Activated naive CD4-positive, alpha-beta T cell treated with anti-CD3 and anti-CD28 coated beads, Interleukin-2, amount 50 U/mL, for 16 hours (primary cell): ENCODE data around the gene TBX10.
A peak's percentile ranks its signal among the peaks of the same experiment; 100 is the strongest.
"Not testable (repeated sequence)": the region's sequence is repeated elsewhere in the genome, so short reads cannot be mapped to it uniquely, and the experiment has no call there.

Experiments
- DNase-seq: peaks from one replicate; pipeline ENCODE4 v3.0.0-alpha.2; 2020

TBX10 gene

DNA sequence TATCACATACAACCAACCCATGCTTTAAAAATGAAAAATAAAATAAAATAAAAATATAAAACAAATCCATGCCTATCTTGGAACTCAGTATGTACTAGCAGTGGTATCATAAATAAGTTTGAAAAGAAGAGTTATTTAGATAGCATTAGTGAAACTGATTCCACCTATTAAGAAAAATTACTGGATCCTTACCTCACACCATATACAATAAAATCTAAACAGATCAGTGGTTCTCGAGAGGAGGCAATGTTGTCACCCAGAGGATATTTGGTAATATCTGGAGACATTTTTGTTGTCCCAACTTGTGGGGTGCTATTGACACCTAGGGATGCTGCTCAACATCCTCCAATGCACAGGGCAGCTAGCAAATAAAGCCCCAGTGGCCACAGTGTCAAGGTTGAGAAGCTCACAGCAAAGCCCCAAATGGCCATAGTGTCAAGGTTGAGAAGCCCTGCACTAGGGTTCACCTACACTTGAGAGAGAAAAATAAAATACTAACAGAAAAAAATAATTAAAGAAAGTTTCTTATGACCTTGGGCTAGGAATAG is 42.7 kb downstream of the TBX10 start:
- DNase-seq, result no peak

DNA sequence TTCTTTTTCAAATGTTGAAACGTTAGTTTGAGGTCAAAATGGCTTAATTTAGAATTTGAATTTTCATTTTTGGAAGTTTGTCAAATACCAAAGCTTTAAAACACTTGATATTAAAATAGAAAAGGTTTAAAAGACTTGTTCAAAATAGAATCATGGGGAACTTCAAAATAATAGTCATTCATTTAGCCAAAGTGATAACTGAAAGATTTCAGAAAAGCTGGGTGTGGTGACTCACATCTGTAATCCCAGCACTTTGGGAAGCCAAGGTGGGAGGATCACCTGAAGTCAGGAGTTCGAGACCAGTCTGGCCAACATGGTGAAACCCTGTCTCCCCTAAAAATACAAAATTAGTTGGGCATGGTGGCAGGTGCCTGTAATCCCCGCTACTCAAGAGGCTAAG is 45.1 kb downstream of the TBX10 start:
- DNase-seq, result no peak

DNA sequence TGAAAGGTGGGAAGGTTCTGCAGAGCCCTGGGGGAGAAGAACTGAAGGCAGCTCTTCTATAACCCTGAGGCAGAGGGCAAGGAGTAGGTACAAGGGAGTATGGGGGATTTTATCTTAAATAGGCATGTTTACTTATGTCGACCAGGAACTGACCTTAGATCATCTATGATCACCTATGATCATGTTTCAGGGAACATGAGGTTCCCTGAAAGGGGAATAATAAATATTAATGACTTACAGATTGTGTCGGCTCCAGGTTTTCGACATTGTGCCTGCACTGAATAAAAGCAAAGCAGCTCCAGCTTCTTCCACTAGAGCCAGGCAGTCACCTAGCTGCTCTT is 46.0 kb downstream of the TBX10 start:
- DNase-seq, result no peak

DNA sequence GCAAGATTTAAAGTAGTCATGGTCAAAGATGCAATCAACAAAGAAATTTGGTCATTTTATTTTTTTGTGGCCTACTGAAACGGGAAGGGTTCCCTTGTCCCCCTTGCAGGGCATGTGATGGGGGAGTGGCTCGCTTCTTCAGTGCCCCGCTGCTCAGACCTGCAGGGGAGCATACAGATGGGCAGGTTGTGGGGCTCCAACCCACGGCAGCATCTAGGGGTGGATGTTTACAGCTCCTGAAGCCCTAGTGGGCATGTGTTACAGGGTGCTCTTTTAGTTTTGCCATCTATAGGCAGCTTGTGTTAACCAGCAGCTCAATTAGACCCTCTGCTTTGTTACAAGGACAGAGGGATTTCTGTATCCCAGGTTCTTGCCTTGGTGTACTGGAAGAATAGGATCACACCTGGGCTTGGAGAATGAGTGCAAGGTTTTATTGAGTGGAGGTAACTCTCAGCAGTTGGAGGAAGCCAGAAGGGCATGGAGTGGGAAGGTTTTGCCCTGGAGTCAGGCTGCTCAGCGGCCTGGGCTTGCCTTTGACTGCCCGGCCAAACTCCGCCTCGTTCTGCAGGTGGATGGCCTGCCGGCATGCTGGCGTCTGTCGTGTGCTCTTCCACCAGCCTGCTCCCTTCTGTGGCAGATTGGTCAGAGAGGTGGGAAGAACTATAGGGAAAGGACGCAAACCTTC is 46.5 kb downstream of the TBX10 start:
- no peak for DNase-seq

DNA sequence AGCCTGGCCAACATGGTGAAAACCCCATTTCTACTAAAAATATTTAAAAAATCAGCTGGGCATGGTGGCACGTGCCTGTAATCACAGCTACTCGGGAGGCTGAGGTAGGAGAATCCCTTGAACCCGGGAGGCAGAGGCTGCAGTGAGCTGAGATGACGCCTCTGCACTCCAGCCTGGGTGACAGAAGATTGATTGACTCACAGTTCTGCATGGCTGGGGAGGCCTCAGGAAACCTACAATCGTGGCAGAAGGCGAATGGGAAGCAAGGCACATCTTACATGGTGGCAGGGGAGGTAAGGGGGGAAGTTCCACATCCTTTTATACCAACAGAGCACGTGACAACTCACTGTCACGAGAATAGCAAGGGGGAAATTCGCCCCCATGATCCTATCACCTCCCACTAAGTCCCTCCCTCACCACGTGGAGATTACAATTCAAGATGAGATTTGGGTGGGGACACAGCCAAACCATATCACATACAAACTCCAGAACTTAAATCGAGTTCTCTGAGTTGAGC is 50.6 kb downstream of the TBX10 start:
- DNase-seq, result not testable (repeated sequence)

DNA sequence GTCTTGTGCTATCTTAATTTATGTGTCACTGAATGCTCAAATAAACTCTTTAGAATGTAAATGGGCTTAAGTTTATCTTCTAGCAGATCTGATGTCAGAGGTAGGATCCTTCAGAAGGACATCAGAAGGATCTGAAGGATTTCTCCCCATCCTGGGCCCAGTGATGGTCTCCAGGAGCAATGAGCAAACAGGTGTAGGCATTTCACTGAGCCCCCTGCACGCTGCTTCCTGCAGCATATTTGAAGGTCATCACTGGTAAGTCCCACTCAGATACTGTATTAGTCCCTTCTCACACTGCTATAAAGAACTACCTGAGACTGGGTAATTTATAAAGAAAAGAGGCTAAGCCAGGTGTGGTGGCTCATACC is 51.4 kb downstream of the TBX10 start:
- no peak for DNase-seq

DNA sequence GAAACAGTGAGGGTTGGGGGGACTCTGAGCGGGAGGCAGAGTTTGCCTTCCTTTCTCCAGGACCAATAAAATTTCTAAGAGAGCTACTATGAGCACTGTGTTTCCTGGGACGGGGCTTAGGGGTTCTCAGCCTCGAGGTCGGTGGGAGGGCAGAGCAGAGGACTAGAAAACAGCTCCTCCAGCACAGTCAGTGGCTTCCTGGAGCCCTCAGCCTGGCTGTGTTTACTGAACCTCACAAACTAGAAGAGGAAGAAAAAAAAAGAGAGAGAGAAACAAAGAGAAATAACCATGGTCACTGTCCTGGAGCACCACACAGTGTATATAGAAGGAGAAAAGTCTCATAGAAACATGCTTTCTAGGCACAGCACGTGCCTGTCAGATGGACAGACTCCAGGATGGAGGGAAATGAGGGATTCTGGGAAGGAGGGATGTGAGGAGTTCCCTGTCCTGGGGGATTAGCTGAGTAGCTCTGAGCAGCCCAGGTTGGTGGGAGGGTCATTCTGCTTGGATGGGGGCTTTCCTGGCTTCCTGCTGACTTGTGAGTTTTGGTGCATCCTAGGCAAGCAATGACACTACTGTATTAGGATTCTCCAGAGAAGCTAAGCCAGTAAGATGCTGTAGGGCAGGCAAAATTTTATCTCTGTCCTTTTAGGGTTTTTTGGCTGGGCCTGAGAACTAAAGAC is 52.9 kb downstream of the TBX10 start:
- DNase-seq, result no peak

DNA sequence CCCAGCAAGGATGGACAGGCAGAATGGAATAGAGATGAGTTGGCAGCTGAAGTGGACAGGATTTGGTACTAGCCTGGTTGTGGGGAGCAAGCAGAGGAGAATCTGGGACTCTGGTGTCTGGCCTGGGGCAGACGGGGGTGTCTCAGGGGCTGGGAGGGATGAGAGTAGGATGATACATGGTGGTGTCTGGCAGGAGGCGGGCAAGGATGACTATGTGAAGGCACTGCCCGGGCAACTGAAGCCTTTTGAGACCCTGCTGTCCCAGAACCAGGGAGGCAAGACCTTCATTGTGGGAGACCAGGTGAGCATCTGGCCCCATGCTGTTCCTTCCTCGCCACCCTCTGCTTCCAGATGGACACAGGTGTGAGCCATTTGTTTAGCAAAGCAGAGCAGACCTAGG is 53.7 kb downstream of the TBX10 start:
- DNase-seq, result no peak

DNA sequence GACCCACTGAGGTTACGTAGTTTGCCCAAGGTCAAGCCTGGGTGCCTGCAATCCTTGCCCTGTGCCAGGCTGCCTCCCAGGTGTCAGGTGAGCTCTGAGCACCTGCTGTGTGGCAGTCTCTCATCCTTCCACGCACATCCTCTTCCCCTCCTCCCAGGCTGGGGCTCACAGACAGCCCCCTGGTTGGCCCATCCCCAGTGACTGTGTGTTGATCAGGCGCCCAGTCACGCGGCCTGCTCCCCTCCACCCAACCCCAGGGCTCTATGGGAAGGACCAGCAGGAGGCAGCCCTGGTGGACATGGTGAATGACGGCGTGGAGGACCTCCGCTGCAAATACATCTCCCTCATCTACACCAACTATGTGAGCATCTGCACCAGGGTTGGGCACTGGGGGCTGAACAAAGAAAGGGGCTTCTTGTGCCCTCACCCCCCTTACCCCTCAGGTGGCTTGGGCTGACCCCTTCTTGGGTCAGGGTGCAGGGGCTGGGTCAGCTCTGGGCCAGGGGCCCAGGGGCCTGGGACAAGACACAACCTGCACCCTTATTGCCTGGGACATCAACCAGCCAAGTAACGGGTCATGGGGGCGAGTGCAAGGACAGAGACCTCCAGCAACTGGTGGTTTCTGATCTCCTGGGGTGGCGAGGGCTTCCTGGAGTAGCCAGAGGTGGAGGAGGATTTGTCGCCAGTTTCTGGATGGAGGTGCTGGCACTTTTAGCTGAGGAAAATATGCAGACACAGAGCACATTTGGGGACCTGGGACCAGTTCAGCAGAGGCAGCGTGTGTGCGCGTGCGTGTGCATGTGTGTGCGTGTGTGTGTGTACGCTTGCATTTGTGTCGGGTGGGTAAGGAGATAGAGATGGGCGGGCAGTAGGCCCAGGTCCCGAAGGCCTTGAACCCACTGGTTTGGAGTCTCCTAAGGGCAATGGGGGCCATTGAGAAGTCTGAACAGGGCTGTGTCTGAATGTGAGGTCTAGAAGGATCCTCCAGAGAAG is 54.4 kb downstream of the TBX10 start:
- no peak for DNase-seq

DNA sequence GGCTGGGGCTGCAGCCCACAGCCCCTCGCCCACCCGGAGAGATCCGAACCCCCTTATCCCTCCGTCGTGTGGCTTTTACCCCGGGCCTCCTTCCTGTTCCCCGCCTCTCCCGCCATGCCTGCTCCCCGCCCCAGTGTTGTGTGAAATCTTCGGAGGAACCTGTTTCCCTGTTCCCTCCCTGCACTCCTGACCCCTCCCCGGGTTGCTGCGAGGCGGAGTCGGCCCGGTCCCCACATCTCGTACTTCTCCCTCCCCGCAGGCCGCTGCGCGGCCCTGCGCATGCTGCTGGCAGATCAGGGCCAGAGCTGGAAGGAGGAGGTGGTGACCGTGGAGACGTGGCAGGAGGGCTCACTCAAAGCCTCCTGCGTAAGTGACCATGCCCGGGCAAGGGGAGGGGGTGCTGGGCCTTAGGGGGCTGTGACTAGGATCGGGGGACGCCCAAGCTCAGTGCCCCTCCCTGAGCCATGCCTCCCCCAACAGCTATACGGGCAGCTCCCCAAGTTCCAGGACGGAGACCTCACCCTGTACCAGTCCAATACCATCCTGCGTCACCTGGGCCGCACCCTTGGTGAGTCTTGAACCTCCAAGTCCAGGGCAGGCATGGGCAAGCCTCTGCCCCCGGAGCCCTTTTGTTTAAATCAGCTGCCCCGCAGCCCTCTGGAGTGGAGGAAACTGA is 55.2 kb downstream of the TBX10 start:
- DNase-seq, result peak; percentile 38

DNA sequence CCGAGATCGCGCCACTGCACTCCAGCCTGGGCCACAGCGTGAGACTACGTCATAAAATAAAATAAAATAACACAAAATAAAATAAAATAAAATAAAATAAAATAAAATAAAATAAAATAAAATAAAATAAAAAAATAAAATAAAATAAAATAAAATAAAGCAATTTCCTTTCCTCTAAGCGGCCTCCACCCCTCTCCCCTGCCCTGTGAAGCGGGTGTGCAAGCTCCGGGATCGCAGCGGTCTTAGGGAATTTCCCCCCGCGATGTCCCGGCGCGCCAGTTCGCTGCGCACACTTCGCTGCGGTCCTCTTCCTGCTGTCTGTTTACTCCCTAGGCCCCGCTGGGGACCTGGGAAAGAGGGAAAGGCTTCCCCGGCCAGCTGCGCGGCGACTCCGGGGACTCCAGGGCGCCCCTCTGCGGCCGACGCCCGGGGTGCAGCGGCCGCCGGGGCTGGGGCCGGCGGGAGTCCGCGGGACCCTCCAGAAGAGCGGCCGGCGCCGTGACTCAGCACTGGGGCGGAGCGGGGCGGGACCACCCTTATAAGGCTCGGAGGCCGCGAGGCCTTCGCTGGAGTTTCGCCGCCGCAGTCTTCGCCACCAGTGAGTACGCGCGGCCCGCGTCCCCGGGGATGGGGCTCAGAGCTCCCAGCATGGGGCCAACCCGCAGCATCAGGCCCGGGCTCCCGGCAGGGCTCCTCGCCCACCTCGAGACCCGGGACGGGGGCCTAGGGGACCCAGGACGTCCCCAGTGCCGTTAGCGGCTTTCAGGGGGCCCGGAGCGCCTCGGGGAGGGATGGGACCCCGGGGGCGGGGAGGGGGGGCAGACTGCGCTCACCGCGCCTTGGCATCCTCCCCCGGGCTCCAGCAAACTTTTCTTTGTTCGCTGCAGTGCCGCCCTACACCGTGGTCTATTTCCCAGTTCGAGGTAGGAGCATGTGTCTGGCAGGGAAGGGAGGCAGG is 56.0 kb downstream of the TBX10 start, which contains the start of gene GSTP1:
GSTP1 (plus strand) TSS at position 566 of the 958 bp plus-strand sequence; CDS start at position 598, 32 bp downstream.
- DNase-seq, result peak; percentile 83

DNA sequence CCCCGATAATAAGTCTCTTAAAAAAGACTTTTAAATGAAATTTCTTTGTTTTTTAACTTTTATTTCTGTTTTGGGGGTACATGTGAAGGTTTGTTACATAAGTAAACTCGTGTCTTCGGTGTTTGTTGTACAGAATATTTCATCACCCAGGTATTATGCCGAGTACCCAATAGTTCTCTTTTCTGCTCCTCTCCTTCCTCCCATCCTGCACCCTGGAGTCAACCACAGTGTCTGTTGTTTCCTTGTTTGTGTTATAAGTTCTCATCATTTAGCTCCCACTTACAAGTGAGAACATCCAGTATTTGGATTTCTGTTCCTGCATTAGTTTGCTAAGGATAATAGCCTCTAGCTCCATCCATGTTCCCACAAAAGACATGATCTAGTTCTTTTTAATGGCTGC is 57.6 kb downstream of the TBX10 start:
- no peak for DNase-seq

DNA sequence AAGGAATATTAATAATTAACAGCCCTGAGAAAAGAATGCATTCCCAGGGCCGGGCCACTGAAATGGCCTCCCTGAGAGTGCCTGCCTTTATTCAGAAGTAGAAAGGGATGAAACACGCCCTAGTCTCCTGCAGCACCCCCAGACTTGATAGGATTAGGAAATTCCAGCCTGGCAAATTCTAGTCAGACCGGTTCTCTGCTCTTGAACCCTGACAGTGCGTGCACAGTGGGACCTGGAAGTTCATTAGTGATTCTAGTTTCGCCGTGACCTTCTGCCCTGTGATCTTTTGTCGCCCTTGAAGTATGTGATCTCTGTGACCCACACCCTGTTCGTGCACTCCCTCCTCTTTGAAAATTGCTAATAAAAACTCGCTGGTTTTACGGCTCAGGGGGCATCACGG is 58.1 kb downstream of the TBX10 start:
- no peak for DNase-seq
